K562 (cell line): ENCODE results near the gene RXRA. TPM values are rescaled to one million over a fixed set of nuclear protein-coding genes. Genes with fewer than 3 reads are reported as not detected.

ENCODE experiments used
- microRNA-seq: library from miRNA; unstranded; fragments of <30 nt; microRNA quantifications from one replicate; pipeline ENCODE4, GENCODE V29; 2018; ENCODE audit warnings: borderline microRNAs expressed
- polyA plus RNA-seq, 8 experiments: library from polyadenylated mRNA; depleted of rRNA in 4 of 8; stranded (reverse) in 5 of 8; unstranded in 3 of 8; fragments of >200 nt; fragmentation: Nextera tagmentation in 2 of 8; fragmentation: Illumina TruSeq in 1 of 8; extraction: Ambion mirVana in 2 of 8; extraction: Trizol in 1 of 8; gene quantifications; 2 replicates each; pipeline versions ENCODE4 v1.2.1 to v1.2.3, GENCODE V29; 2011 to 2014; ENCODE audit warnings: inconsistent platforms in 1 of 8, missing spikeins in 1 of 8
- small RNA-seq: library from RNA; depleted of rRNA; stranded (forward); fragments of <200 nt; gene quantifications from one replicate; pipeline ENCODE3, GENCODE V24; 2014
- total RNA-seq, 7 experiments: library from RNA; depleted of rRNA in 6 of 7; stranded (reverse); fragments of >200 nt in 6 of 7; fragmentation: Illumina TruSeq in 2 of 7; extraction: Trizol in 2 of 7; gene quantifications; 2 replicates each; pipeline versions ENCODE4 v1.2.1 to v1.2.3, GENCODE V29; 2011 to 2021; ENCODE audit warnings: low replicate concordance in 1 of 7

Gene RXRA
- total and polyA plus RNA-seq, 9 of the 15 experiments (the other 6 are each of a cell fraction or from before 2014, with no cell fraction given): 0.35 to 23.6 (median 4.6) TPM

Small RNA genes within 50 kb of the gene (microRNA-seq; reads per million reads assigned to microRNA genes)
- not detected for gene MIR4669

Small RNA genes within 50 kb of the gene (small RNA-seq; reads per million reads assigned to genes)
- gene MIR4669: not detected

Other genes with a start within 250 kb of the RXRA start
- gene WDR5, start 190.4 kb upstream of the RXRA start, total RNA-seq (2014; rRNA removed): 34.6 and 50.0 TPM in 2 replicates
- 33.4 and 37.0 TPM in 2 replicates for gene WDR5, start 190.4 kb upstream of the RXRA start, total RNA-seq (2014; rRNA removed; fragmentation: Illumina TruSeq; extraction: Trizol)
- gene WDR5, start 190.4 kb upstream of the RXRA start, total RNA-seq (2015; rRNA removed; fragmentation: Illumina TruSeq; extraction: Trizol): 43.5 and 43.7 TPM in 2 replicates
- gene WDR5, start 190.4 kb upstream of the RXRA start, total RNA-seq (2021): 55.8 and 56.8 TPM in 2 replicates
- 33.8 and 38.6 TPM in 2 replicates for gene WDR5, start 190.4 kb upstream of the RXRA start, polyA plus RNA-seq (2011; rRNA removed)
- 56.3 and 59.8 TPM in 2 replicates for gene WDR5, start 190.4 kb upstream of the RXRA start, polyA plus RNA-seq (2014; fragmentation: Illumina TruSeq; extraction: Trizol)
- gene WDR5, start 190.4 kb upstream of the RXRA start, polyA plus RNA-seq (2014; fragmentation: Nextera tagmentation; extraction: Ambion mirVana): 1 to 10 TPM; 3.0 TPM
- gene WDR5, start 190.4 kb upstream of the RXRA start, polyA plus RNA-seq (2014; rRNA removed): 42.1 and 49.3 TPM in 2 replicates
- gene RNU6ATAC, start 161.9 kb upstream of the RXRA start, total RNA-seq (2014; rRNA removed): not detected in 2 replicates
- 3,061 and 4,723 TPM in 2 replicates for gene RNU6ATAC, start 161.9 kb upstream of the RXRA start, total RNA-seq (2014; rRNA removed; fragmentation: Illumina TruSeq; extraction: Trizol)
- 352 and 491 TPM in 2 replicates for gene RNU6ATAC, start 161.9 kb upstream of the RXRA start, total RNA-seq (2015; rRNA removed; fragmentation: Illumina TruSeq; extraction: Trizol)
- 143 and 200 TPM in 2 replicates for gene RNU6ATAC, start 161.9 kb upstream of the RXRA start, total RNA-seq (2021)
- not detected in 2 replicates for gene RNU6ATAC, start 161.9 kb upstream of the RXRA start, polyA plus RNA-seq (2011; rRNA removed)
- gene RNU6ATAC, start 161.9 kb upstream of the RXRA start, polyA plus RNA-seq (2014; fragmentation: Illumina TruSeq; extraction: Trizol): not detected in 2 replicates
- gene RNU6ATAC, start 161.9 kb upstream of the RXRA start, polyA plus RNA-seq (2014; fragmentation: Nextera tagmentation; extraction: Ambion mirVana): not detected
- not detected in 2 replicates for gene RNU6ATAC, start 161.9 kb upstream of the RXRA start, polyA plus RNA-seq (2014; rRNA removed)